Omental fat pad (tissue), 4 donors: Measurements from ENCODE around the gene VEGFA. TPM values are rescaled to one million over a fixed set of nuclear protein-coding genes. Genes with fewer than 3 reads are reported as not detected.

Experiments
- ATAC-seq: fragments of 150-250 bp; one replicate; pipeline ENCODE4 v1.9.1; 2016; ENCODE audit warnings: mild to moderate bottlenecking, moderate library complexity; ENCODE audit not compliant: low FRiP score
- DNase-seq: peaks from one replicate; pipeline ENCODE4 v3.0.0-alpha.2; 2019; ENCODE audit warnings: low spot score
- CTCF ChIP-seq, 3 donors: fragments of 450-650 bp; IDR thresholded peaks; one replicate each; pipeline ENCODE4 v1.5.1; 2016 to 2017; ENCODE audit warnings: antibody characterized with exemption in 3 of 3, mild to moderate bottlenecking in 3 of 3, moderate library complexity in 2 of 3
- total RNA-seq, 4 donors: library from RNA; depleted of rRNA; stranded (reverse); fragments of >200 nt; gene quantifications; one replicate each; pipeline ENCODE4 v1.1.0, GENCODE V29; 2016

Gene VEGFA
- total RNA-seq, 4 donors from 2014 or later: 157 to 656 (median 510) TPM

GRCh38 chr6:43773050-43773979 is 3.3 kb downstream of the VEGFA start:
- TF ChIP-seq CTCF (IDR thresholded peaks at IDR 0.05): no peak
- ATAC-seq: no peak
- no peak for DNase-seq

GRCh38 chr6:43773980-43774775 is 4.2 kb downstream of the VEGFA start:
- no peak for DNase-seq
- ATAC-seq: no peak
- no peak for TF ChIP-seq CTCF (IDR thresholded peaks at IDR 0.05)

- DNase-seq (no peak), ATAC-seq (peak; percentile 25)
- TF ChIP-seq CTCF (IDR thresholded peaks at IDR 0.05): peak in 2 of 3 donors; percentile 60 to 64
Observed at GRCh38 chr6:43774776-43775534, 4.9 kb downstream of the VEGFA start.

GRCh38 chr6:43775535-43775885 is 5.5 kb downstream of the VEGFA start:
- ATAC-seq (no peak), DNase-seq (no peak)
- TF ChIP-seq CTCF (IDR thresholded peaks at IDR 0.05): no peak

- no peak for DNase-seq
- no peak for ATAC-seq
- no peak for TF ChIP-seq CTCF (IDR thresholded peaks at IDR 0.05)
Observed at GRCh38 chr6:43776115-43776798, 6.2 kb downstream of the VEGFA start.
